Panc1 (cell line): ENCODE measurements around the gene CISD2. TPM values are rescaled to one million over a fixed set of nuclear protein-coding genes. Genes with fewer than 3 reads are reported as not detected.

ENCODE experiments used
- ATAC-seq: fragments of 200-7000 bp; cut with Tn5 transposase; 2 replicates; pipeline ENCODE4 v1.9.1; 2020; ENCODE audit warnings: mild to moderate bottlenecking, moderate library complexity
- BruUV-seq: library from RNA; stranded (reverse); fragments of 400-500 nt; replicated peaks from 2 replicates; lab custom pipeline; 2021; lab: Mats Ljungman, UMichigan
- CTCF ChIA-PET: fragments of 300-600 bp; sonication (Branson Sonifier 250); formaldehyde crosslinking; loops from one replicate; lab custom pipeline; 2022; ENCODE audit warnings: antibody characterized with exemption; lab: Charles Lee
- POLR2A ChIA-PET: fragments of 300-600 bp; sonication (Branson Sonifier 250); formaldehyde crosslinking; loops from one replicate; lab custom pipeline; 2022; ENCODE audit warnings: antibody characterized with exemption; lab: Charles Lee
- DNase-seq: peaks from one replicate; pipeline ENCODE4 v3.0.0-alpha.2; 2010; ENCODE audit warnings: low read depth, low spot score
- H3K27ac ChIP-seq: 2 replicates; pipeline ENCODE4 v1.5.1; 2011; ENCODE audit warnings: mild to moderate bottlenecking, low read length, inconsistent platforms
- H3K27me3 ChIP-seq: fragments of 200-500 bp; sonication (Bioruptor generic); 2 replicates; pipeline ENCODE4 v1.6.0; 2014; ENCODE audit warnings: low read length, inconsistent platforms; ENCODE audit not compliant: control insufficient read depth, insufficient read depth
- H3K36me3 ChIP-seq: fragments of 200-500 bp; sonication (Bioruptor generic); 2 replicates; pipeline ENCODE4 v1.5.1; 2014; ENCODE audit warnings: inconsistent platforms, mild to moderate bottlenecking, low read length, moderate library complexity; ENCODE audit not compliant: control insufficient read depth, insufficient read depth
- H3K4me1 ChIP-seq: 2 replicates; pipeline ENCODE4 v1.5.1; 2011; ENCODE audit warnings: inconsistent platforms, mild to moderate bottlenecking, low read length, moderate library complexity; ENCODE audit not compliant: control insufficient read depth, insufficient read depth
- H3K4me3 ChIP-seq, 2 experiments: 2 replicates each; pipeline ENCODE4 v1.5.1; 2011 to 2012; ENCODE audit warnings: low read depth in 2 of 2, low read length in 2 of 2, mild to moderate bottlenecking in 2 of 2, inconsistent platforms in 1 of 2, moderate library complexity in 1 of 2
- H3K9me3 ChIP-seq: fragments of 200-500 bp; sonication (Bioruptor generic); 2 replicates; pipeline ENCODE4 v1.5.1; 2014; ENCODE audit warnings: low read depth, mild to moderate bottlenecking, inconsistent platforms, low read length, moderate library complexity; ENCODE audit not compliant: control insufficient read depth, insufficient read depth
- CTCF ChIP-seq: fragments of 450-650 bp; IDR thresholded peaks from 2 replicates; pipeline ENCODE4 v1.5.1; 2017; ENCODE audit warnings: mild to moderate bottlenecking
- POLR2AphosphoS5 ChIP-seq: IDR thresholded peaks from 2 replicates; pipeline ENCODE4 v1.6.1; 2012; ENCODE audit warnings: mild to moderate bottlenecking, low read depth, low read length, moderate library complexity
- REST ChIP-seq, 2 experiments: IDR thresholded peaks; 2 replicates each; pipeline ENCODE4 v1.6.1; 2011 to 2012; ENCODE audit warnings: low read depth in 2 of 2, control low read depth in 1 of 2, low read length in 1 of 2, mild to moderate bottlenecking in 1 of 2, moderate library complexity in 1 of 2; ENCODE audit not compliant: insufficient read depth in 1 of 2
- SIN3A ChIP-seq: IDR thresholded peaks from 2 replicates; pipeline ENCODE4 v1.6.1; 2012; ENCODE audit warnings: low read depth, mild to moderate bottlenecking, low read length, moderate library complexity, borderline replicate concordance; ENCODE audit not compliant: insufficient read depth
- TCF7L2 ChIP-seq: IDR thresholded peaks from 2 replicates; pipeline ENCODE4 v1.6.1; 2011; ENCODE audit warnings: mild to moderate bottlenecking, low read depth, low read length, inconsistent platforms
- in situ Hi-C: cut with HindIII; loops from 2 replicates; pipeline ENCODE4 v1.10.0; 2016; ENCODE audit warnings: low sequenced_read_pairs, low pct_unique_long_range_greater_than_20kb
- intact Hi-C: fragments of 100-400 bp; cut with micrococcal nuclease; formaldehyde crosslinking; loops from one replicate; pipeline ENCODE4 v1.10.0; 2022; ENCODE audit not compliant: unreplicated experiment
- total RNA-seq: library from RNA; stranded (reverse); gene quantifications from one replicate; pipeline ENCODE4 v1.2.1, GENCODE V29; 2021; ENCODE audit not compliant: unreplicated experiment

CISD2 gene
- total RNA-seq, 1 experiment from 2014 or later, result 39.0 TPM

GRCh38 chr4:102878901-102879300 is 10.1 kb downstream of the CISD2 start:
- ATAC-seq, result no peak
- Histone ChIP-seq H3K4me1 (no peaks in the 10 kb centered on the region), H3K27me3 (no peaks in the 10 kb centered on the region), H3K4me3 (no peak overlapping the region), H3K27ac (no peak overlapping the region), H3K9me3 (no peaks in the 10 kb centered on the region), H3K36me3 (no peaks in the 10 kb centered on the region; the same call in 1 of the 2 replicates)
- intact Hi-C loops (no loop called here), in situ Hi-C loops (no loop called here)
- no peak for DNase-seq
- ChIA-PET POLR2A (no interaction called here), CTCF (no interaction called here)
- TF ChIP-seq POLR2AphosphoS5, result no peak
- no peak for TF ChIP-seq SIN3A
- no peak for TF ChIP-seq CTCF
- TF ChIP-seq TCF7L2, result no peak
- BruUV-seq, result no TSS peak

GRCh38 chr4:102881343-102881742 is 12.6 kb downstream of the CISD2 start:
- Histone ChIP-seq H3K4me1 (no peaks in the 10 kb centered on the region), H3K27ac (no peak overlapping the region), H3K36me3 (no peaks in the 10 kb centered on the region; the same call in 1 of the 2 replicates), H3K9me3 (no peaks in the 10 kb centered on the region), H3K4me3 (no peak overlapping the region), H3K27me3 (no peaks in the 10 kb centered on the region)
- in situ Hi-C loops (no loop called here), intact Hi-C loops (no loop called here)
- DNase-seq (no peak), ATAC-seq (no peak)
- BruUV-seq, result no TSS peak
- TF ChIP-seq SIN3A (no peak), CTCF (no peak), REST (IDR thresholded peaks at IDR 0.05; ENCODE audit: insufficient read depth in 1 of 2, low read depth in 2 of 2, low read length in 1 of 2) (no peak), POLR2AphosphoS5 (no peak), TCF7L2 (no peak)
- CTCF ChIA-PET, result no interaction called here
- POLR2A ChIA-PET, result interaction anchor here (0.6 kb wide), 1 partner anchor 57 kb away, joined by 7 read pairs; no protein-coding TSS in a partner anchor
